ENCODE data around the gene IFT81. TPM values are rescaled to one million over a fixed set of nuclear protein-coding genes. Genes with fewer than 3 reads are reported as not detected.

The IFT81 gene
- total RNA-seq, 1 experiment from 2014 or later = 10.5 TPM

DNA sequence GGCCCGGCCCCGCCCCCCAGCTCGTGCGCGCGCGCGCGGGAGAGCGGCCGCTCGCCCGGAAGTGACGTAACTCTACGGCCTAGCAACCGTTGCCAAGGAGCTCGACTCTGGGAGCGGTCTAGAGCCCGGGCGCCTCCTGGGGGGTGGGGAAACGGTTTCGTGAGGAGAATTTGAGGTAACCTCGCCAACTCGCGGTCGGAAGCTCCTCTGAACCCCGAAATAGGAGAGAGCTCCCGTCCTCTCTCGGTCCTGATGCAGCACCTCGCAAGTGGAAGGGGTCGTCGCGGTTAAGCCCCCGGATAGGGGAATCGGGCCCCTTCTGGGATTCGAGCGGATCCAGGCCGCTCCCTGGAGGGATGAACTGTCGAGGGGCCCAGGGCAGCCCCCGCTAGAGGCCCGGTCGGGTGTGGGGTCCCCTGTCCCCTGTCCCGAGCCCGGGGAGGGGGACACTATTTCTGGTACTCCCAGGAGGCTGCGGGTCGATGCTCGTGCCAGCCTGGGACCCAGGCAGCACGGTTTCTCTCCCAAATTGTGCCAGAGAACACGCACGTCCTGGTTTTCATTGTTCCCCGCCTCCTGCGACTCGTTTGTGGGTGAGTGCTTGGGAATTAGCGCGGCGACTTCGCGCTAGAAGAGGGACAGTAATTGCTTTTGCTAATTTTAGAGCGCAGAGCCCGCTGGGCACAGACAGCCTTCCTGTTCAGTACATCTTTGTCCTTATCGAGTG, at the start of gene IFT81 (continued):
- TF ChIP-seq, protein P1, sequence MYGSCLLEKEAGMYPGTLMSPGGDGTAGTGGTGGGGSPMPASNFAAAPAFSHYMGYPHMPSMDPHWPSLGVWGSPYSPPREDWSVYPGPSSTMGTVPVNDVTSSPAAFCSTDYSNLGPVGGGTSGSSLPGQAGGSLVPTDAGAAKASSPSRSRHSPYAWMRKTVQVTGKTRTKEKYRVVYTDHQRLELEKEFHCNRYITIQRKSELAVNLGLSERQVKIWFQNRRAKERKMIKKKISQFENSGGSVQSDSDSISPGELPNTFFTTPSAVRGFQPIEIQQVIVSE (CRISPR knock-in tag; IDR thresholded peaks at IDR 0.05; ENCODE audit: borderline replicate concordance) = no peak
- TF ChIP-seq CREM (CRISPR knock-in tag; IDR thresholded peaks at IDR 0.05) (peak; percentile 69; the same call in 1 of the 2 replicates), GABPB1 (CRISPR knock-in tag; IDR thresholded peaks at IDR 0.05) (peak; percentile 14; the same call in 1 of the 2 replicates), FOXP1 (CRISPR knock-in tag; IDR thresholded peaks at IDR 0.05; ENCODE audit: borderline replicate concordance) (0 out of 2 replicates have a peak, but pooled peaks have one; percentile 31), PRDM15 (CRISPR knock-in tag; IDR thresholded peaks at IDR 0.05) (no peak), ZNF396 (CRISPR knock-in tag; IDR thresholded peaks at IDR 0.05; ENCODE audit: borderline replicate concordance) (no peak), MXD4 (CRISPR knock-in tag; IDR thresholded peaks at IDR 0.05; ENCODE audit: borderline replicate concordance) (no peak), FOXJ3 (CRISPR knock-in tag; IDR thresholded peaks at IDR 0.05; ENCODE audit: borderline replicate concordance) (no peak), ZMAT4 (CRISPR knock-in tag; IDR thresholded peaks at IDR 0.05) (no peak), JAZF1 (CRISPR knock-in tag; IDR thresholded peaks at IDR 0.05) (no peak), NFE2L1 (CRISPR knock-in tag; IDR thresholded peaks at IDR 0.05) (no peak), NR3C1 (CRISPR knock-in tag; conservative IDR thresholded peaks at IDR 0.05; ENCODE audit: low read depth) (no peak)

DNA sequence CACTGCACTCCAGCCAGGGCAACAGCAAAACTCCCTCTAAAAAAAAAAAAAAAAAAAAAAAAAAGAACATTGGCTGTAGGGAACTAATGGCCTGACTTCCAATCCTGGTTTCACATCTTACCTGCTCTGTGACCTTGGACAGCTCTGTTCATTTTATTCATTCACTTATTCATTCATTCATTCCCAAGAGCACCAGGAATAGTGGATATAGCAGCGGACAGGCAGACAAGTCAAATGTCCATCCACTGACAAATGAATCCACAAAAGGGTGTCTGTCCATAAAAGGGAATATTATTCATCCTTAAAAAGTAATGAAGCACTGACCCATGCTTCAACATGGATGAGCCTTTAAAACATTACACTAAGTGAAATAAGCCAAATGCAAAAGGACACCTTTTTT, 48.3 kb upstream of the IFT81 start:
- H3K4me3 Mint-ChIP-seq = no peak overlapping the region
- no peaks in the 10 kb centered on the region; the same call in none of the 2 replicates for H3K27me3 Mint-ChIP-seq (ENCODE audit: low read depth)
- peaks cover 8% of the 10 kb centered on the region for H3K9me3 Mint-ChIP-seq
- H3K27ac Mint-ChIP-seq = no peak overlapping the region
- ATAC-seq (no peak), DNase-seq (ENCODE audit: low spot score) (no peak)
- POLR2A ChIA-PET = no interaction called here
- H3K4me1 Mint-ChIP-seq = peaks cover 3% of the 10 kb centered on the region; the same call in 1 of the 2 replicates
- no peaks in the 10 kb centered on the region for H3K36me3 Mint-ChIP-seq
- CTCF ChIA-PET = no interaction called here
- TF ChIP-seq TEAD1 (CRISPR knock-in tag; IDR thresholded peaks at IDR 0.05) (no peak), ZNF232 (CRISPR knock-in tag; IDR thresholded peaks at IDR 0.05) (no peak), ZMAT4 (CRISPR knock-in tag; IDR thresholded peaks at IDR 0.05) (no peak), NR1H2 (CRISPR knock-in tag; IDR thresholded peaks at IDR 0.05) (no peak), MLX (CRISPR knock-in tag; IDR thresholded peaks at IDR 0.05) (no peak), ZBTB43 (CRISPR knock-in tag; IDR thresholded peaks at IDR 0.05) (no peak), ZNF219 (CRISPR knock-in tag; IDR thresholded peaks at IDR 0.05; ENCODE audit: borderline replicate concordance) (no peak), TP53 (CRISPR knock-in tag; IDR thresholded peaks at IDR 0.05) (no peak), MAX (CRISPR knock-in tag; IDR thresholded peaks at IDR 0.05) (no peak)
- TF ChIP-seq, protein P2, sequence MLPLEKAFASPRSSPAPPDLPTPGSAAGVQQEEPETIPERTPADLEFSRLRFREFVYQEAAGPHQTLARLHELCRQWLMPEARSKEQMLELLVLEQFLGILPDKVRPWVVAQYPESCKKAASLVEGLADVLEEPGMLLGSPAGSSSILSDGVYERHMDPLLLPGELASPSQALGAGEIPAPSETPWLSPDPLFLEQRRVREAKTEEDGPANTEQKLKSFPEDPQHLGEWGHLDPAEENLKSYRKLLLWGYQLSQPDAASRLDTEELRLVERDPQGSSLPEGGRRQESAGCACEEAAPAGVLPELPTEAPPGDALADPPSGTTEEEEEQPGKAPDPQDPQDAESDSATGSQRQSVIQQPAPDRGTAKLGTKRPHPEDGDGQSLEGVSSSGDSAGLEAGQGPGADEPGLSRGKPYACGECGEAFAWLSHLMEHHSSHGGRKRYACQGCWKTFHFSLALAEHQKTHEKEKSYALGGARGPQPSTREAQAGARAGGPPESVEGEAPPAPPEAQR (CRISPR knock-in tag; IDR thresholded peaks at IDR 0.05) = no peak
- TF ChIP-seq, protein P3, sequence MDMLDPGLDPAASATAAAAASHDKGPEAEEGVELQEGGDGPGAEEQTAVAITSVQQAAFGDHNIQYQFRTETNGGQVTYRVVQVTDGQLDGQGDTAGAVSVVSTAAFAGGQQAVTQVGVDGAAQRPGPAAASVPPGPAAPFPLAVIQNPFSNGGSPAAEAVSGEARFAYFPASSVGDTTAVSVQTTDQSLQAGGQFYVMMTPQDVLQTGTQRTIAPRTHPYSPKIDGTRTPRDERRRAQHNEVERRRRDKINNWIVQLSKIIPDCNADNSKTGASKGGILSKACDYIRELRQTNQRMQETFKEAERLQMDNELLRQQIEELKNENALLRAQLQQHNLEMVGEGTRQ (CRISPR knock-in tag; IDR thresholded peaks at IDR 0.05) = no peak
